Measurements from ENCODE around the gene DEPDC5.
A peak's percentile ranks its signal among the peaks of the same experiment; 100 is the strongest.

DEPDC5 gene

GRCh38 chr22:31853736-31854495 lies 100.1 kb downstream of the DEPDC5 start:
- no peak for DNase-seq

- DNase-seq = no peak
Measured at GRCh38 chr22:31857247-31857646, 103.4 kb downstream of the DEPDC5 start.

- DNase-seq = no peak
Measured at GRCh38 chr22:31861226-31861840, 107.5 kb downstream of the DEPDC5 start.

- DNase-seq = no peak
Measured at GRCh38 chr22:31866918-31867317, 113.1 kb downstream of the DEPDC5 start.

- DNase-seq = peak in 1 of 2 donors; percentile 5
Measured at GRCh38 chr22:31867386-31868153, 113.8 kb downstream of the DEPDC5 start.

- no peak for DNase-seq
Measured at GRCh38 chr22:31869739-31870138, 115.9 kb downstream of the DEPDC5 start.

- peak in 1 of 2 donors; percentile 6 for DNase-seq
Measured at GRCh38 chr22:31870890-31871289, 117.1 kb downstream of the DEPDC5 start.

GRCh38 chr22:31871480-31871879 lies 117.7 kb downstream of the DEPDC5 start:
- peak; percentile 11 for DNase-seq

GRCh38 chr22:31872209-31872608 lies 118.4 kb downstream of the DEPDC5 start:
- no peak for DNase-seq

- DNase-seq = no peak
Measured at GRCh38 chr22:31874821-31875220, 121.0 kb downstream of the DEPDC5 start.

- DNase-seq = no peak
Measured at GRCh38 chr22:31876156-31876920, 122.5 kb downstream of the DEPDC5 start.

- DNase-seq = no peak
Measured at GRCh38 chr22:31879585-31879984, 125.8 kb downstream of the DEPDC5 start.

GRCh38 chr22:31881200-31881599 lies 127.4 kb downstream of the DEPDC5 start:
- DNase-seq = no peak

GRCh38 chr22:31881865-31882264 lies 128.0 kb downstream of the DEPDC5 start:
- no peak for DNase-seq

GRCh38 chr22:31882971-31883370 lies 129.2 kb downstream of the DEPDC5 start:
- no peak for DNase-seq

GRCh38 chr22:31883989-31884388 lies 130.2 kb downstream of the DEPDC5 start:
- no peak for DNase-seq

- no peak for DNase-seq
Measured at GRCh38 chr22:31891366-31892079, 137.7 kb downstream of the DEPDC5 start.

- no peak for DNase-seq
Measured at GRCh38 chr22:31892080-31892433, 138.2 kb downstream of the DEPDC5 start.

GRCh38 chr22:31893460-31893859 lies 139.6 kb downstream of the DEPDC5 start:
- no peak for DNase-seq

GRCh38 chr22:31895411-31896123 lies 141.7 kb downstream of the DEPDC5 start:
- DNase-seq = no peak

- no peak for DNase-seq
Measured at GRCh38 chr22:31896472-31896871, 142.7 kb downstream of the DEPDC5 start.
